Activated effector memory CD4-positive, alpha-beta T cell treated with anti-CD3 and anti-CD28 coated beads, Interleukin-2, amount 50 U/mL, for 16 hours (primary cell): ENCODE results near the gene ZNF598.

ENCODE experiments used
- DNase-seq: peaks from one replicate; pipeline ENCODE4 v3.0.0-alpha.2; 2020

The ZNF598 gene

DNA sequence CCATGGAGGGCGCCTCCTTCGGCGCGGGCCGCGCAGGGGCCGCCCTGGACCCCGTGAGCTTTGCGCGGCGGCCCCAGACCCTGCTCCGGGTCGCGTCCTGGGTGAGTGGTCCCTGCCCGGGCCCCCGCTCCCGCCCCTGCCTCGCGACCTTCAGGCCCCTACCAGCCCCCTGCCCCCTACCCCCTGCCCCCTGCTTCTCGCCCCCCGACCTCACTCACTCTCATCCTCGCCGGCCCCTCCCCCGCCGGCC lies 19.6 kb downstream of the ZNF598 start:
- DNase-seq: no peak

DNA sequence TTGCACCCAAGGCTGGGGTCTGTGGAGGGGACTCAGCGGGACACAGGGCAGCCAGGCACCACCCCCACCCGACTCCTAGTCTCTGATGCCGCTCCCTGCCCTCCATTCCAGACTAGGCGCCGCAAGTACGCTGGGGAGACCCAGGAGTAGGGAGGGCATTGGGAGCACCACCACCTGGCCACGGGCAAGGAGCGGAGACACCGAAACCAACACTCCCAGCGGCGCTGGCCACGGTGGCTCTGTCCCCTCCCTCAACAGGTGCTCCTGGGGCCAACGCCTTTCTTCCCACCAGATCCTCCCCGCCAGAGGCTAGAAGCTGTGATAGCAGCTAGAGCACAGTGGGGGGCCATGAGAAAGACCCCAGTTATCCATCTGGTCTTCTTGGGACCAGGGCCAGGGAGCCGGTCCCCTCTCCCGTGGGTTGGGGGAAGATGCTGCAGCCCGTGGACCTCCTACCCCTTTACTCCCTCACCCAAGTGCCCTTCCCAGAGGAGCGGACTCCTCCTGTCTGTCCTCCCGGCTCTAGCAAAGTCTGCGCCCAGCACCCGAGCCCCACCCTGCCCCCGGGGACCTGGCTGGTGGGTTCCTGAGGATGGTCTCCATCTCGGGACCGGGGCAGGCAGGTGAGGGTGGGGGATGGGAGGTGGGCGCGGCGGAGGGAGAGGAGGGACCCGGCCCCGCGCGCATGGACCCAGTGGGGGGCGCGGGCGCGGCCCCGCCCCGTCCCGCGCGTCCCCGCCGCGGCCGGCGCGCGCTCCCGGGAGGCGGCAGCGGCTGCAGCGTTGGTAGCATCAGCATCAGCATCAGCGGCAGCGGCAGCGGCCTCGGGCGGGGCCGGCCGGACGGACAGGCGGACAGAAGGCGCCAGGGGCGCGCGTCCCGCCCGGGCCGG lies 20.2 kb downstream of the ZNF598 start, which contains the start of gene SYNGR3:
SYNGR3 (plus strand) TSS at position 762 of the 892 bp plus-strand sequence. CDS start 133 bp downstream, outside the sequence.
- DNase-seq: no peak

DNA sequence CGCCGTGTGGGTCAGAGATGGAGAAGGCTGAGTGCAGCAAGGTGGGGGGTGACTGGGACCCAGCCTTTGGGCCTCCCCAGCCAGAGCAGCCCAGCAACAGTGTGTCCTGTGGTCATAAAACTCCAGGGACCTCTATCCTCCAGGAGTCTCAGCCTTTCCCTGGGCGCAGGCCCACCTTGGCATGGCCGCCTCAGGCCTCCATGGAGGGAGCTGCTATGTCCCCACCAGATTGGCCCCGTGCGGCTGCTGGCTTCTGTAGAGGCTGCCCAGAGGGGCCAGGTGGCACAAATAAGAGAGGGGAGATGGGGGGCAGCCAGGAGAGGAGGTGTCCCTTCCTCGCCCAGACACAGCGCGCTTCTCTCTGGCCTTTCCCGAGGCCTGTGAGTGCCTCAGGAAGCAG lies 22.4 kb downstream of the ZNF598 start:
- DNase-seq: no peak

DNA sequence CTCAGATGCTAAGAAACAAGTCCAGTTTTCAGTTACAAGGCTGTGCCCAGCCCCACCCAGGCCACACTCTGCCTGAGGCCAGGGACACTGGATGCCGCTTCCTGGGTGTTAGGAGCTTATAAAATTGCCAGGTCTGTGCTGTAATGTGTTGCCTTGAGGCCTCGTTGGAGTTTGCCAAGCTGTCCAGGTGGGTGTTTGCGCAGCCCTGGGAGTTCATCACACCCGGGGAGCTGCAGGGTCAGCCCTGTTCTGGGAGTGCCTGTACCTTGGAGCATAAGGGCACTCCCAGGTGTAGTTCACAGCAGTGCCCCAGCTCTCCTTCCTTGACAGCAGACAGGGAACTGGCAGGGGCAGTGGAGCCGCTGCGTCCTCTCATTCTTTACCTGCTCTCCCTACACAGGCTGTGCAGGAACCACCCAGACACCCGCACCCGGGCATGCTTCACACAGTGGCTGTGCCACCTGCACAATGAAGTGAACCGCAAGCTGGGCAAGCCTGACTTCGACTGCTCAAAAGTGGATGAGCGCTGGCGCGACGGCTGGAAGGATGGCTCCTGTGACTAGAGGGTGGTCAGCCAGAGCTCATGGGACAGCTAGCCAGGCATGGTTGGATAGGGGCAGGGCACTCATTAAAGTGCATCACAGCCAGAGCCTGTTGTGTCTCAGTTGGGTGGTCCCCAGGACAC lies 24.0 kb downstream of the ZNF598 start:
- no peak for DNase-seq

DNA sequence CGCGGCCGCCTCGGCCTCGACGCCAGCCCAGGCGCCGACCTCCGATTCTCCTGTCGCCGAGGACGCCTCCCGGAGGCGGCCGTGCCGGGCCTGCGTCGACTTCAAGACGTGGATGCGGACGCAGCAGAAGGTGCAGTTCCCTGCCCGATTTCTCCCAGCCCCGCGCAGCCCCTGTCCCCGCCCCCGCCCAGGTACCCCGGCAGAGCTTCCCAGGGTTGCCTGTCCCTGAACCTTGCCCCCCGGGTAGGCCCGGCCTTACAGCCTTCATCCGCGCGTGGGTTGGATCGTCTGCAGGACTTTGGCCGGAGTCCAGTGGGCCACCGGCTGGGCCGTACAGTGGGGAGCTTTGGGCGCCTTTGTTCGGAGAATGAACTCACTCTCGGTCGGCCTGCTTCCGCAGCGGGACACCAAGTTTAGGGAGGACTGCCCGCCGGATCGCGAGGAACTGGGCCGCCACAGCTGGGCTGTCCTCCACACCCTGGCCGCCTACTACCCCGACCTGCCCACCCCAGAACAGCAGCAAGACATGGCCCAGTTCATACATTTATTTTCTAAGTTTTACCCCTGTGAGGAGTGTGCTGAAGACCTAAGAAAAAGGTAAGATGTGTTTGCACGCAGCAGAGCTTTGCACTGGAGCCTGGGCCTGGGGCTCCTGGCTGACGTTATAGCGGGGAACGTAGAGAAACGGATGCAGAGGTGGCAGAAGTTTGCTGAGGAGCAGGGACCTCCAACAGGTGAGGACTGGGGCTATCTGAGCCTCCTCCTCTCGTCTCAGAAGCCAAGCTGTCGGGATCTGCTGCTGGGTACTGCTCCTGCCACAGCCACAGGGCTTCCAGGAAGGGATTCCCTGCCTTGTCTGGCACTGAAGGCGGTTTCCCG lies 25.0 kb downstream of the ZNF598 start:
- no peak for DNase-seq

DNA sequence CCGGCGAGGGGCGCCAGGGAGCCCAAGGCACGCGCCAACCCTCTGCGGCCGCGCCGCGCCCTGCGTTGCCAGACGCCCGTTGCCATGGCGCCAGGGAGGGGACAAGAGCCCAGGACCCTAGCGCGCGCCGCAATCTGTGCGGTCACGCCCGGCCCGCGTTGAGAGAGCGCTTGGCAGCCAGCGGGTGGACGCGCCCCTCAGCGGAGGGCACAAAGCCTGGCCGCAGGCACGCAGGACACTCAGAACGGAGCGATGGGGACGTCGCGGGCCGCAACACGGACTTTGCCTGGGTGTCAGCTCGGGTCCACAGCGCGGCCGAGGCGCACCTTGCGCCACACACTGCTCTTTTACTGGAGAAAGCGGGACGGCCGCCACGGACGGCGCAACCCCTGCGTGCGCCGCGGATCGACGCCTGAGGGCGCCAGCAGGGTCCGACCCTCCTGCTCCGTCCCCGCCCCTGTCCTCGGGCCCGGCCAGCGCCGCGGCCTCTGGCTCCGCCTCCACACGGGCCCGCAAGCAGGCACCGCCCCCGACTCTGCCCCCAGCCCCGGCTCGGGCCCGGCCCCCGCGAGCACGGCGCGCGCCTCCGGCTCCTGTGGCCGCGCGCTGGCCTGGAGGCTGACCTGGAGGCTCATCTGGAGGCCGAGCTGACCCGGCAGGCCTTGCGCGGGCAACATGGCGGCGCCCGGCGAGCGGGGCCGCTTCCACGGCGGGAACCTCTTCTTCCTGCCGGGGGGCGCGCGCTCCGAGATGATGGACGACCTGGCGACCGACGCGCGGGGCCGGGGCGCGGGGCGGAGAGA lies 25.9 kb downstream of the ZNF598 start, which contains the start of gene GFER:
GFER (plus strand) TSS at position 650 of the 803 bp plus-strand sequence; CDS start at position 676, 26 bp downstream.
- peak; percentile 89 for DNase-seq

GRCh38 chr16:1982991-1983543 lies 26.6 kb downstream of the ZNF598 start:
- DNase-seq: no peak

DNA sequence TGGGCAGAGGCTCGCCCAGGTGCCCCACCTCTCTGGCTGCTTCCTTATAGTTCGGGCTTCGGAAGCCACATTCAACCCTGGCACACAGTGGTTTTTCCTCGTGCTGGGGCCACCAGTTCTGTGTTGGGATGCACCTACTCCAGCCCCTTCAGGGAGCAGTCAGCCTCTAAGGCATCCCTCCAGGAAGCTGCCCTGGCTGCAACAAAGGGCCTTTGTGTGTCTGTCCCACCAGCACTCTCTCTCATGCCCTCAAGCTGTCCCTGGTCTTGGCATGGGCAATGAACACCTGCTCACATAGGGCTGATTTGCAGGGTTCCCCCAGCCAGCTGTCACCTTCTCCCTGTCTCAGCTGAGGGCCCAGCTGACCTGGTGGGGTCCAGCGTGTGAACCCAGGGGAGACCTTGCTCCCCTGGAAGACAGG lies 27.6 kb downstream of the ZNF598 start:
- DNase-seq: no peak

DNA sequence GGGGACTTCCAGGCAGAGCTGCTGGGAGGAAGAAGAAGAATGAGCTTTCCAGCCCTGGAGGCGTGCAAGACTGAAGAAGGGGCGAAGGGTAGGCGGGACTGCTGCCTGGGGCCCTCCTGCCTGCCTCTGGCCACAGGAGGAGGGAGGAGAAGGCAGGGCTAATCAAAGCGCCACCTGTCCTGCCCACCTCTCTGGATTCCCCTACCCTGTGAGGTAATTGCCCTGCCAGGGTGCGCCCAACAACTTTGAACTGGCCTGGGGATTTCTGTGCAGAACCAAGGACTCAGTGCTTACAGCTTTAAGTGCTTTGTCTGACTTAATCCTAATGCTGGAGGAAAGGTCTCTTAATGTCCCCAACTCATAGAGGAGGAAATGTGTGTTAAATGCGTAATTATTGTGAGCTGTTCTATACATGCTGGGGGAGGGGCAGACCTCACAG lies 28.2 kb downstream of the ZNF598 start, which contains the start of gene NOXO1:
NOXO1 (minus strand) TSS at position 72 of the 439 bp plus-strand sequence. CDS start 290 bp downstream, outside the sequence.
- no peak for DNase-seq

- no peak for DNase-seq
Observed at GRCh38 chr16:1980770-1981087, 28.9 kb downstream of the ZNF598 start.

DNA sequence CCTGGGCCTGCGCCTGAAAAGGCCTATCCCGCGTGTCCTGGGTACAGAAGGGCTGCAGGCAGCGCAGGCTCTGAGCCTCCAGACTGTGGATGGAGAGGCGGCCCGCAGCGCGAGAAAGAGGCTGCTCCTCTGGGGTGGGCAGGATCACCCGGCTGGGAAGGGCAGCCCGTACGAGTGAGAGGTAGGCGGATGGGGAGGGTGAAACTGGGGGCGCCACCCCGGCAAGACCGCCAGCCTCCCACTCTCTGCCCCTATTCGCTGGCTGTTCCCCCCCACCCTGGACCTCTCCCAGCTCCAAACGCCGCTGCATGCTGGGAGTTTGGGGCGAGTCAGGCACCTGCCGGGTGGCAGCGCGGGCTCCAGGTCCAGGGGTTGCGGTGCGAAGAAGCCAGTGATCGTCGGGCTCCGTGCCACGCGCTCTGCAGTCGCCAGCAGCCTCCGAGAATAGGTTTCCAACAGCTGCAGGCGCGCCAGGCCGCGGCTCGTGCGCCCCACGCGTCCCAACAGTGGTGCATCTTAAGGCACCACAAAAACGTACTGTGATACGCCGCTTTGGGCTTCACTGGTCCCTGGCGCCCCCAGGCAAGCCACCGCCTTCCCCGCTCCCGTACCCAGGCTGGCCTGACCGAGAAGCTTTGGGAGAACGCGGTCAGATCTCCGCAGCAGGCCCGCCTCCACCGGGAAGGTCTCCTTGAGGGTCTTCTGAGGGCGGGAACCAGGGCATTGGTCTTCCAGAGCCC lies 29.4 kb downstream of the ZNF598 start:
- DNase-seq: no peak

DNA sequence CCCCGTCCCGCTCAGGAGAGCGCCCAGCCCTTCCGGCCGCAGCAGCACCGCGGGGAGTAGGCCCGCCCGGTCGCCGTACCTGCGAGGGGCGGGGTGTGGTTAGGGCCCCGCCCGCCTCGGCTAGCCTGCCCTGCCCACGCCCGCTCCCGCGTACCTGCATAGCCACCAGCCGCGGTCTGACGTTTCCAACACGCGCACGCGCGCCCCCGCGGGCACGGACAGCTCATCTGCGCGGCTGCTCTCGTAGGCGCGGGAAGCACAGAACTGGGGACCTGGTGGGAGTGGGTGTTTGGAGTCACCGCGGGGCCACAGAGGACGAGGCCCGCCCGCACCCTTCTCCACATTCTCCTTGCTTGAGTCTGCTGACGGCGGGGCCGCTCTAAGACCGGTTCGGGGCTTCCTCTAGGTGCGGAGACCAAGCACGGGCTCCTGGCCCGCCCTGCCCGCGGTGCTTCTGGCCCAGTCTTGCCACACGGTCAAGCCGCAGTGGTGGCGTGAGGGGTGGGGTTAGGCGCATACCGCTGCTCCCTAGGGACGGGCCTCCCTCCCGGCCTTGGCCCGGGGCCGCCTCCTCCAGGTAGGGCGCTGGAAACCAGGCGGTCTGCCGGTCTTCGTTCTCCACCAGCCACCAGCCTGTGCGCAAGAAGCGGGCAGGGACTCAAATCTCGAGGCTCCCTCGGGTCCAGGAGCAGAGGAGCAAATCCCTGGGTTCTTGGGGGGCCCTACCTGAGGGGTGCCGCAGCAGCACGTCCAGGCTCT lies 30.2 kb downstream of the ZNF598 start:
- peak; percentile 80 for DNase-seq

- DNase-seq: no peak
Observed at GRCh38 chr16:1978476-1979120, 31.0 kb downstream of the ZNF598 start.

- no peak for DNase-seq
Observed at GRCh38 chr16:1977875-1978268, 31.7 kb downstream of the ZNF598 start.

DNA sequence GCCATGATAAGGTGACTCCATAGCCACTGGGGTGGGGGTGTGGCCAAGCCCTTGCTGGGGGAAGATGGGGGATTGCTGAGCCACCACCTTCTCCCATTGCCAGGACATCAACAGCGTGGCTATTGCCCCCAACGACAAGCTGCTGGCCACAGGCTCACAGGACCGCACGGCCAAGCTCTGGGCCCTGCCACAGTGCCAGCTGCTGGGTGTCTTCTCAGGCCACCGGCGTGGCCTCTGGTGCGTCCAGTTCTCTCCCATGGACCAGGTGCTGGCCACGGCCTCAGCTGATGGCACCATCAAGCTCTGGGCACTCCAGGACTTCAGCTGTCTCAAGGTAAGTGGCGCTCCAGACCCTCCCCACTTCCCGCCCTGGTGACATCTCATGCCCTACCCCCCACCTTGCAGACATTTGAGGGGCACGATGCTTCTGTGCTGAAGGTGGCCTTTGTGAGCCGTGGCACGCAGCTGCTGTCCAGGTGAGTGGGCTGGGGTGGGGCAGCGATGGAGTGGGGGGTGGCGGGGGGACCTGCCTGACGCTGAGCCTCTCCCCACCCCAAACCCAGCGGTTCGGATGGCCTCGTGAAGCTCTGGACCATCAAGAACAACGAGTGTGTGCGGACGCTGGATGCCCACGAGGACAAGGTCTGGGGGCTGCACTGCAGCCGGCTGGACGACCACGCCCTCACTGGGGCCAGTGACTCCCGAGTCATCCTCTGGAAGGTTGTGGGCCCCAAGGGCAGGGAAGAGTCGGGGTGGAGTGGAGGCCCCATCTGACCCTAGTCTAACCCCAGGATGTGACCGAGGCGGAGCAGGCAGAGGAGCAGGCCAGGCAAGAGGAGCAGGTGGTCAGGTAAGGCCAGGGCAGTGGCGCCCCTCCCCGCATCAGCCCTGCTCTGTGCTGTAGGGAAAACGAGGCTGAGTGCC lies 32.4 kb downstream of the ZNF598 start:
- DNase-seq: no peak

GRCh38 chr16:1976216-1976520 lies 33.5 kb downstream of the ZNF598 start:
- no peak for DNase-seq

GRCh38 chr16:1975432-1976215 lies 34.0 kb downstream of the ZNF598 start:
- no peak for DNase-seq
